ENCODE results near the gene RCAN1.

Gene RCAN1

GRCh38 chr21:34632498-34632897 lies 17.6 kb upstream of the RCAN1 start:
- Histone ChIP-seq H3K4me1 (ENCODE audit: control insufficient read depth, low read length) (no peaks in the 10 kb centered on the region), H3F3A (ENCODE audit: control insufficient read depth, insufficient read depth) (no peaks in the 10 kb centered on the region), H3K9me3 (ENCODE audit: control insufficient read depth, insufficient read depth, low read length) (no peaks in the 10 kb centered on the region), H3K27me3 (ENCODE audit: control insufficient read depth, low read length) (peaks cover 3% of the 10 kb centered on the region; the same call in 1 of the 2 replicates), H4K20me1 (ENCODE audit: control insufficient read depth, insufficient read depth, low read depth, low read length) (no peaks in the 10 kb centered on the region), H3K79me2 (ENCODE audit: control insufficient read depth, low read length) (no peaks in the 10 kb centered on the region), H3K4me2 (ENCODE audit: low read length) (no peak overlapping the region), H3K27ac (ENCODE audit: low read depth, low read length) (no peak overlapping the region), H3K4me3 (ENCODE audit: low read length) (no peak overlapping the region), H3K36me3 (ENCODE audit: control insufficient read depth, low read length) (no peaks in the 10 kb centered on the region), H3K9me2 (replicated peaks; ENCODE audit: control insufficient read depth, low read length) (no peaks in the 10 kb centered on the region)
- TF ChIP-seq CTCF (IDR thresholded peaks at IDR 0.05; ENCODE audit: low read depth, low read length, poor library complexity, severe bottlenecking), result no peak

DNA sequence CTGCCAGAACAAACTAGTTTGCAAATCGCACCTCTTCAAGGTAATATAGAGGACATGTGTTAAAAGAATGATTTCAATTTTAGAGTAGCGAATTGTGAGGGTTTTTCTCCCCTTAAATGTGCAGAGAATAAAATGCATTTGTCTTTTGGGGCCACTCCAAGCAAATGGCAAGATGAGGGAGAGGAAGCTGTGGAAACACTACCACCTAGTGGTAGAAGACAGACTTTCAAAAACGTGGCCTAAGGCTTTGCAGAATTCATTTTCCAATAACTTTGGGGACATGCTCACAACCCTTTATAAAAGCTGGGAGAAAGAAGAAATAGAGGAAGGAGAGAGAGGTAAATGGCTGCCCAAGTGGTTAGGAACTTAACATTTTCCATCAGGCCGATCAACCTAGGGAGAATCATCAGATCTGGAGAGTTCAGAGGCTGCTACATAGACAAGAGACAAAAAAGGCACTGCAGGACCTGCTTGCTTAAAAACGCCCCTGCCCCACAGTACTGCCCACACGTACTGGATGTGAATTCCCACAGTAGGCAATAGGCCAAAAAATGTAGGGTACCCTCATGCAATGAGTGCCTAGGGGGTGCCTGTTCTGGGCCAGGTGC lies 15.7 kb upstream of the RCAN1 start:
- Histone ChIP-seq H3K9me3 (ENCODE audit: control insufficient read depth, insufficient read depth, low read length) (no peaks in the 10 kb centered on the region), H3K36me3 (ENCODE audit: control insufficient read depth, low read length) (no peaks in the 10 kb centered on the region), H4K20me1 (ENCODE audit: control insufficient read depth, insufficient read depth, low read depth, low read length) (no peaks in the 10 kb centered on the region), H3K27me3 (ENCODE audit: control insufficient read depth, low read length) (peaks cover 5% of the 10 kb centered on the region; the same call in 1 of the 2 replicates), H3K9me2 (replicated peaks; ENCODE audit: control insufficient read depth, low read length) (no peaks in the 10 kb centered on the region), H3K4me2 (ENCODE audit: low read length) (no peak overlapping the region), H3K79me2 (ENCODE audit: control insufficient read depth, low read length) (no peaks in the 10 kb centered on the region), H3K27ac (ENCODE audit: low read depth, low read length) (no peak overlapping the region), H3F3A (ENCODE audit: control insufficient read depth, insufficient read depth) (no peaks in the 10 kb centered on the region), H3K4me1 (ENCODE audit: control insufficient read depth, low read length) (no peaks in the 10 kb centered on the region), H3K4me3 (ENCODE audit: low read length) (no peak overlapping the region)
- TF ChIP-seq CTCF (IDR thresholded peaks at IDR 0.05; ENCODE audit: low read depth, low read length, poor library complexity, severe bottlenecking), result peak; percentile 72
- no peak for TF ChIP-seq EZH2phosphoT487 (IDR thresholded peaks at IDR 0.05; ENCODE audit: borderline replicate concordance, low read length)

DNA sequence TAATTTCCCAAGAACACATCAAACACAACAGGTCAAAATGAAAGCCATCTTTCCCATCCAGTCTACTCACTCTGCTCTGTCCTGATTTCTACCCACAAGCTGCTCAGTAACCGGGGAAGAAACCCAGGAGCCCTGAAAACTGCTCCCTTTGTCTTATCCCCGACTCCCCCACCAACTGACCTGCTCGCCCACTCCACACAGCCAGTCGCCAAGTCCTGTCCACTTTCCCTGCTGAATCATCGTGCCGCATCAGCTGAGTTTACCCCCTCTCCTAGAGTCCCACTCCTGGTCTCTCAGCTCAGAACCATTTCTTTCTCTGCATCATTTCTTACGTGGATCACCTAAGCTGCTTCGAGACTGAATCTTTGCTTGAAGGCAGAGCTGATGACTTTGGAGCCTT lies 11.2 kb upstream of the RCAN1 start:
- Histone ChIP-seq H3K79me2 (ENCODE audit: control insufficient read depth, low read length) (no peaks in the 10 kb centered on the region), H3K27ac (ENCODE audit: low read depth, low read length) (no peak overlapping the region), H3K27me3 (ENCODE audit: control insufficient read depth, low read length) (peaks cover 8% of the 10 kb centered on the region), H3K9me3 (ENCODE audit: control insufficient read depth, insufficient read depth, low read length) (no peaks in the 10 kb centered on the region), H4K20me1 (ENCODE audit: control insufficient read depth, insufficient read depth, low read depth, low read length) (no peaks in the 10 kb centered on the region), H3F3A (ENCODE audit: control insufficient read depth, insufficient read depth) (no peaks in the 10 kb centered on the region), H3K4me3 (ENCODE audit: low read length) (no peak overlapping the region), H3K9me2 (replicated peaks; ENCODE audit: control insufficient read depth, low read length) (no peaks in the 10 kb centered on the region), H3K36me3 (ENCODE audit: control insufficient read depth, low read length) (no peaks in the 10 kb centered on the region), H3K4me2 (ENCODE audit: low read length) (no peak overlapping the region), H3K4me1 (ENCODE audit: control insufficient read depth, low read length) (no peaks in the 10 kb centered on the region)
- TF ChIP-seq EZH2phosphoT487 (IDR thresholded peaks at IDR 0.05; ENCODE audit: borderline replicate concordance, low read length), result no peak
- TF ChIP-seq CTCF (IDR thresholded peaks at IDR 0.05; ENCODE audit: low read depth, low read length, poor library complexity, severe bottlenecking), result no peak
